Measurements from ENCODE around the gene SORCS2.

Gene SORCS2

DNA sequence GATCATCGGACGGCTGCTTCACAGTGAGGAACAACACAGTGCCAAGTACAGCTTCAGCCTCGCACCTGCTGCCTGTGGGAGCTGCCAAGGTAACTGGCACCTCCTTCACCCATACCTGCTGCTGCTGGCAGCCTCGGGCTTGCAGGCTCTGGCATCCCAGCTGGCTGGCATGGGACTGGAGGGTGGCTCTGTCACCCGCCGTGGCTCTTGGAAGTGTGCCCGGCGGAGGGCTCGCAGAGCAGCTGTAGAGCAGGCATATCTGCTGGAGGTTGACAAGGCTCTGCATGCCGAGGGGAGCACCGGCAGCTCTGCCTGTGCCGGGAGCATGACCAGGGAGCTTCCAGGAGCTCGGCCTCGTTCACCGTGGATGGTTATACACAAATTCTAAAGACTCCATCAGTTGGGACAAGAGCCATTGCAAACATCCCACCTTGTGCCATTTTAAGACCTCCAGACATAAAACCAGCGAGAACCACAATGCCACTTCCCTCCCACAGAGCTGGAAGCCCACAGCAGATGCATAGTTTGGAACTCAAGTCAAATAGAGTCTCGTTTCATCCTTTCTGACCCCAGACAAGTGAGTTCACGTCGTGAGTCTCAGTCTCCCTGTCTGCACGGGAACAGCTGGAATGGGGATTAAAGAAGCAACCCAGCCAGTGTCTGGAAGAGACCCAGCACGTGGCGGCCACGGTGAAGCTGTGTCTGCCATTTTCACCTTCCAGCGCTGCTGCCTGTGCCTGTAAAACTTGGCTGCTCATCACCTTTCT, 326.7 kb downstream of the SORCS2 start:
- no peak for DNase-seq

DNA sequence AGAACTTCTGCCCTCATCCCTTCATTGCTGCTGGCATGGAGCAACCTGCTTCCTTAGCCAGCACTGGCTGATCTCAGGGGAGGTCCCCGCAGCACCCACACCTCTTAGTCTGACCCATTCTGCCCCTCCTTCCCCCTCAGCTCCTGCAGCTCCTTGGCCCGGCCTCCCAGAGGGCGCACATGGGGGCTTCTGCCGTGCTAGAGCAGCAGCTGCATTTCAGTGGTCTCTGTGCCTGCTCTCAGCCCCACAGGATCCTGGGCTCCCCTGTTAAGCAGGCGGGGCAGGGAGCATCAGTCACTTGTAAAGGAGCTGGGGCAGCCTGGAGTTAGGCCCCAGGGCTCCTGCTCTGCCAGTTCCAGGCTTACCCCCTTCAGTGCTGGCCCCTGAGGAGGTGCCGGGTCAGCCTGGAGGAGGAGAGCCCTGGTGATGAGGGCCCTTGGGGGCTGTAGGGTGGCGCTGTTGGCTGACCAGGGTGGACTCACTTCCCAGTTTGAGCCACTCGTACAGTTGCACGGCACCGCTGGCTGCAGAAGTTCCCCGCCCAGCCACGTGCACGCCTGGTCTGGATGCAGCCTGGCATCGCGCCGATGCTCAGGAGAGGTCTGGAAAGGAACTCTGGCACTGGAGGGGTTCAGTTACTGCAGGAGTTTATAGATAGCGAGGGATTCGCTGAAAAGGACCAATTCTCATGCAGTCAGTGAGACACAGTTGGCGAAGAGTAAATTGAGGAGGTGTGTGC, 327.5 kb downstream of the SORCS2 start:
- no peak for DNase-seq

DNA sequence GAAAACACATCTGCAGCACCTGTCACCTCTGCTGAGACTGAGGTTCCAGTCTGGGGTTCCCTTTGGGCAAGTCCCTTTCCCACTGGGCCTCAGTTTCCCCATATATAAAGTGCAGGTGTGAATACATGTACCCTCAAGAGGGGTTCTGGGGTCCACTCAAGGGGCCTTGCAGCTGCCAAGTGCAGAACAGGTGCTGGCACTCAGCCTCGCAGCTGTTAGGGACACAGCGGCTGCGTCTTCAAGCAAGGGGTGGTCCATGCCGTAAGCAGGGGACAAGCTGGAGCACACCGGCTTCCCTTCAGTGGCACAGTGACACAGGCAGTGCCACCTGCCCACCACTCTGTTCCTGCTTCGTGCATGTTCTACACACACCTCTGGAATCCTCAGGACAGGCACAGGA, 329.3 kb downstream of the SORCS2 start:
- DNase-seq, result no peak

GRCh38 chr4:7522452-7523220, 330.3 kb downstream of the SORCS2 start:
- no peak for DNase-seq

GRCh38 chr4:7523526-7523925, 331.2 kb downstream of the SORCS2 start:
- DNase-seq, result no peak

- no peak for DNase-seq
These were observed 331.8 kb downstream of the SORCS2 start for GRCh38 chr4:7524064-7524682.

DNA sequence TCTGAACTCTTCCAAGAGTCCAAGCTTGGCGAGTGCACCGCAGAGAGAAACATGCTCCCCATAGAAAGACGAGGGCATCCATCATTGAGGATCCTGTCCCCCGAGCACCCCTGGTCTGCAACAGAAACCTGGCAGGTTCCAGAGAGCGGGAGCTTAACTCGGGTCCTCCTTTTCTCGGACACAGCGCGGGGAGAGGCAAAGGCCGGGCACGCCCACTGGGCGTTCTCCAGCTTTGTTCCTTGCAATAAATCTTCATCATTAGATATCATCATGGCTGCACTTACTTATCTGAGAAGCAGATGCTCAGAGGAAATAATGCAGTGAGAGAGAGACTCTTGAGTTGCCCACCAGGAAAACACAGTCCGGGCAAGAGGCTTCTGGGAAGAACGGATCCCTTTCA, 332.5 kb downstream of the SORCS2 start:
- no peak for DNase-seq

- no peak for DNase-seq
These were observed 334.2 kb downstream of the SORCS2 start for GRCh38 chr4:7526491-7526890.

DNA sequence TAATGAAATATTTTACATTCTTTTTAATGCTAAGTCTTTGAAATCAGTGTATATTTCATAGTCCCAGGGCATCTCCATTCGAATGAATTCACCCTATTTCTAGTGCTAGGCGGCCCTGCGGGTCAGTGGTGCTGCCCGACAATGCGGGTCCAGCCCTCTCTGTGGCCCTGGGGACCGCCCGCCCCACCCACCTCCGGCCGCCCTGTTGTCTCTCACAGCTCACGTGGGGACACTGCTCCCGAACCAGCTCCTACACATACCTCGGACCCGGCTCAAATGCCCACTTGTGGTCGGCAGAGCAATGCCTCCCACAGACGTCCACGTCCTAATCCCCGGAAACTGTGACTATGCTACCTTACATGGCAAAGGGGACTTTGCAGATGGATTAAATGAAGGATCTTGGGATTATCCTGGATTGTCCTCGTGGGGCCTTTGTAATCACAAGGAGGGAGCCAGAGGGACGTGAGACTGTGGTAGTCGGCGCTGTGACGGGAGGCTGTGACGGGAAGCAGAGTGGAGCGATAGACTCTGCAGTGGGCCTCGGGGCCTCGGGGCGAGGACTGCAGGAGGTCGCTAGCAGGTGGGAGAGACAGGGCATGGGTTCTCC, 334.7 kb downstream of the SORCS2 start:
- no peak for DNase-seq

- no peak for DNase-seq
These were observed 337.2 kb downstream of the SORCS2 start for GRCh38 chr4:7529368-7530080.

DNA sequence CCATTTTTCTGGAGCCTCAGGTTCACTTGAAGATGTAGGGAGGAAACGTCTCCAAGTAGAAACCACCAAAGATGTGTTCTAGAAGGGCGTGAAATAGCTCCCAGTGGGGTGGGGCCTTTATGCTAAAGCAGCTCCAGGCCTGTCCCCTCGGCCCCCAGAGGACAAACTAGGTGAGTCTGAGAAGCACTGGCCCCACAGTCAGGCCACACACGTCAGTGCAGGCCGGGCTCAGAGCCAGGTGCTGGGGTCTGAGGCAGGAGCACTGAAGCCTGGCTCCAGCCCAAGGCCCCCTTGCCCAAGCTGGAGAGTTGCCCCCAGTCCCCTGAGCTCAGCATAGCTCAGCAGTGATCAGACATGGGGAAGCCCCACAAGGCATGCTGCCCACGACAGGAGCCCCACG, 337.7 kb downstream of the SORCS2 start:
- DNase-seq, result no peak

GRCh38 chr4:7530932-7531639, 338.7 kb downstream of the SORCS2 start:
- no peak for DNase-seq

DNA sequence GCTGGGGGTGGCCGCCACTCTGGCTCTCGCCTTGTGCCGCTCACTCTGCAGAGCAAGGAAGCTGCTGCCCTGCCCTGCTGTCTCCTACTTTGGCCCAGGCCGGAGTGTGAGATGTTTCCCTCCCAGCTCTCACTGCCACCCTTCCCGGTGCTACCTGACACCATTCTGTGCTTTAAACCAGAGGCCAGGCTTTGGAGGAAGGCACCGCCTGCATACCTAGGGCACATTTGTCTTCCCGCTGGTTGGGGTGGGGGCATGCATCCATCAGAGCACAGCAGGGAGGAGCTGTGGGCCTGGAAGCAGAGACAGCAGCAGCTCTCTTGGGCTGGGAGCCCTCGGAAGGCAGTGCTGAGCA, 339.3 kb downstream of the SORCS2 start:
- DNase-seq, result no peak

GRCh38 chr4:7532043-7532442, 339.7 kb downstream of the SORCS2 start:
- no peak for DNase-seq

DNA sequence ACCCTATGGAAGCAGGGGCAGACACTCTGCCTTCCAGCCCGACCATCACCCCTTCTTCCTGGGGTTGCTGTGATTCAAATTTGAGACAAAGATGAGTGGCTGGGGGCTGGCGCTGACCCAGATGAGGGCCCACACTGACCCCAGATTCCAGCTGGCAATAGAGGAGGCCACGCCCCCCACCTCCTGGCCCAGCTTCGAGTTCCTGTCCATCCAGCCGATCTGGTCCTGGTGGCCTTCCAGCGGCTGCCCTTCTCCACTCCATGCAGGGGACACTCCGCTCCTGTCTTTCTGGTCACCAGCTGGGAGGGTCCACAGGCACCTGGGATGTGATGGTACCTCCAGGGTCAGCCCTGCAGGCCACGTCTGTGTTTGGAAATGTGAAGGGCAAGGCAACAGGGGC, 340.9 kb downstream of the SORCS2 start:
- DNase-seq, result no peak

- no peak for DNase-seq
These were observed 342.8 kb downstream of the SORCS2 start for GRCh38 chr4:7535094-7535493.

DNA sequence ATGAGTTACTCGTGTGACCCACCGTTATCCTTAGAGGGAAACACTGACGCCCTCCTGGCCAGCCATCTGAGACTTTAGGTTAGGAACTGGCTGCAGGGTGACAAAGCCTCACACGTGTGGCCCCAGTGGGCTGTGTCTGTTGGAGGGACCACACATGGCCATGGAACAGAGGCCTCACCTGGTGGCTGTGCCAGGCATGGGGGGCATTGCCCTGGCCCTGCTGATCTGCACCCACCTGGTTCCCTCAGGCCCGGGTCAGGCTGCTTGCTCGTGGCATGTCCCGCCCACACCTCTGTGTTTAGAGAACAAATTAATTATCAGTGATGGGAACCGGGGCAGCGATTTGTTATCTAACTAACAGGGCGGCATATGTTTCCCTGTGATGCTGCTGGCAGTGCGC, 343.3 kb downstream of the SORCS2 start:
- DNase-seq, result no peak

GRCh38 chr4:7536876-7537275, 344.5 kb downstream of the SORCS2 start:
- DNase-seq, result no peak

DNA sequence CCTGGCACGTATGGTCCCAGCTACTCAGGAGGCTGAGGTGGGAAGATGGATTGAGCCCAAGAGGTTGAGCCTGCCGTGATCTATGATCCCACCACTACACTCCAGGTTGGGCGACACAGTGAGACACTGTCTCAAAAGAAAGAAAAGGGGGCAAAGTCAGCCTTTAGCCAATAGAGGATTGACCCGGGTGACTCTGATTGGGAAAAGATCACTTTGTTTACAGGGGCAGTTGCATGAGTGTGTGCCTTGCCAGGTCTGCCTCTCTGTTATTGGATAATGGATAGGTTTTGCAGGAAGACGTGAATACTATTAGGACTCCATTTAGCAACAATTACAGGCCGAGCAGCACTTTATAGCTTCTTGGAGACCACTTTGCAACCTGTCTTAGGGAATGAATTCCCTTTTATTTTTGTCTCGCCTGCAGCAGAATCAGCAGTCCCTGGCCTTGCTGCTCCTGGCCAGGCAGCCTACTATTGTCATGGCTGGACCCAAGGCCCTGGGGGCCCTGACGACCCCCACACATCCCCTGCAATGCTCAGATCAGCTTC, 345.6 kb downstream of the SORCS2 start:
- no peak for DNase-seq

GRCh38 chr4:7538518-7538917, 346.2 kb downstream of the SORCS2 start:
- DNase-seq, result no peak

DNA sequence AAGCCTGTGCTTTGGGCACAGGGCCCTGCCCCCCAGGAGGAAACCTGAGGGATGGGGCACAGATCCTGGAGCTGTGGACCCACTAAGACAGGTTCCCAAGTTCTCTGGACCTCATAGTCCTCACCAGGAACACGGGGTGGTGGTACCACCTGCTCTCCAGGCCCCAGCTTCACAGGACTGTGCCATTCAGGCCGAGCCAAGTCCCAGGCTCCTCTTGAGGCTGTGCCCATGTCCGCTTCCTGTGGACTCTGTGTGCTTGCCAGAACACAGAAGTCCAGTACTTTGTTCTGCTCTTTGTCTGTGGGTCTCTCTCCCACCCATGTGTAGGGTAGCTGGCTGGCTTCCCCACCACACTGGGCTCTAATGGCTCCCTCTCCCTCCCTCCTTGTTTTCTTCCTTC, 346.8 kb downstream of the SORCS2 start:
- DNase-seq, result no peak

Measured in effector CD4-positive, alpha-beta T cell (primary cell).